IPS-20b (cell line): ENCODE results near the gene KIF1A.

Experiments
- H3K27ac ChIP-seq: one replicate; pipeline ENCODE4 v1.5.1; 2013; ENCODE audit warnings: low read length
- H3K27me3 ChIP-seq: 2 replicates; pipeline ENCODE4 v1.6.1; 2013; ENCODE audit warnings: mild to moderate bottlenecking, low read length, inconsistent platforms; ENCODE audit not compliant: insufficient read depth
- H3K36me3 ChIP-seq: 2 replicates; pipeline ENCODE4 v1.6.1; 2013; ENCODE audit warnings: low read depth, mild to moderate bottlenecking, inconsistent platforms, low read length, moderate library complexity; ENCODE audit not compliant: insufficient read depth
- H3K4me1 ChIP-seq: 2 replicates; pipeline ENCODE4 v1.6.1; 2013; ENCODE audit warnings: mild to moderate bottlenecking, control low read depth, inconsistent platforms, low read length, moderate library complexity; ENCODE audit not compliant: insufficient read depth
- H3K4me3 ChIP-seq: 2 replicates; pipeline ENCODE4 v1.5.1; 2013; ENCODE audit warnings: mild to moderate bottlenecking, low read length, inconsistent platforms
- H3K9ac ChIP-seq: 2 replicates; pipeline ENCODE4 v1.6.1; 2013; ENCODE audit warnings: low read depth, mild to moderate bottlenecking, inconsistent platforms, low read length, moderate library complexity
- H3K9me3 ChIP-seq: 2 replicates; pipeline ENCODE4 v1.6.1; 2013; ENCODE audit warnings: mild to moderate bottlenecking, low read depth, low read length, inconsistent platforms; ENCODE audit not compliant: insufficient read depth

The KIF1A gene

GRCh38 chr2:240742602-240743095 is 77.4 kb downstream of the KIF1A start:
- peaks cover 99% of the 10 kb centered on the region for H3K36me3 ChIP-seq
- no peaks in the 10 kb centered on the region for H3K9me3 ChIP-seq
- no peak overlapping the region for H3K4me3 ChIP-seq
- H3K4me1 ChIP-seq, result no peaks in the 10 kb centered on the region
- H3K27ac ChIP-seq, result no peak overlapping the region
- no peaks in the 10 kb centered on the region for H3K27me3 ChIP-seq
- H3K9ac ChIP-seq, result no peak overlapping the region

- no peak overlapping the region for H3K27ac ChIP-seq
- H3K9me3 ChIP-seq, result no peaks in the 10 kb centered on the region
- peaks cover 99% of the 10 kb centered on the region for H3K36me3 ChIP-seq
- no peak overlapping the region for H3K4me3 ChIP-seq
- no peaks in the 10 kb centered on the region for H3K4me1 ChIP-seq
- no peak overlapping the region for H3K9ac ChIP-seq
- H3K27me3 ChIP-seq, result no peaks in the 10 kb centered on the region
These were observed 78.9 kb downstream of the KIF1A start for GRCh38 chr2:240741091-240741490.

- Histone ChIP-seq H3K27me3 (no peaks in the 10 kb centered on the region), H3K4me3 (no peak overlapping the region), H3K4me1 (no peaks in the 10 kb centered on the region), H3K36me3 (peaks cover 96% of the 10 kb centered on the region), H3K9me3 (no peaks in the 10 kb centered on the region), H3K9ac (no peak overlapping the region), H3K27ac (no peak overlapping the region)
These were observed 80.2 kb downstream of the KIF1A start for GRCh38 chr2:240739797-240740196.

- Histone ChIP-seq H3K27me3 (no peaks in the 10 kb centered on the region), H3K4me3 (no peak overlapping the region), H3K4me1 (no peaks in the 10 kb centered on the region), H3K36me3 (peaks cover 94% of the 10 kb centered on the region), H3K9me3 (no peaks in the 10 kb centered on the region), H3K9ac (no peak overlapping the region), H3K27ac (no peak overlapping the region)
These were observed 82.1 kb downstream of the KIF1A start for GRCh38 chr2:240737958-240738357.

GRCh38 chr2:240737512-240737911 is 82.5 kb downstream of the KIF1A start:
- Histone ChIP-seq H3K27ac (no peak overlapping the region), H3K9ac (no peak overlapping the region), H3K4me1 (no peaks in the 10 kb centered on the region), H3K27me3 (no peaks in the 10 kb centered on the region), H3K9me3 (no peaks in the 10 kb centered on the region), H3K36me3 (peaks cover 90% of the 10 kb centered on the region), H3K4me3 (no peak overlapping the region)

GRCh38 chr2:240736281-240737250 is 83.5 kb downstream of the KIF1A start:
- Histone ChIP-seq H3K36me3 (peaks cover 81% of the 10 kb centered on the region), H3K4me1 (no peaks in the 10 kb centered on the region), H3K9ac (no peak overlapping the region), H3K27me3 (no peaks in the 10 kb centered on the region), H3K27ac (no peak overlapping the region), H3K9me3 (no peaks in the 10 kb centered on the region), H3K4me3 (no peak overlapping the region)

- Histone ChIP-seq H3K27me3 (no peaks in the 10 kb centered on the region), H3K4me3 (no peak overlapping the region), H3K36me3 (peaks cover 79% of the 10 kb centered on the region), H3K9me3 (no peaks in the 10 kb centered on the region), H3K27ac (no peak overlapping the region), H3K9ac (no peak overlapping the region), H3K4me1 (no peaks in the 10 kb centered on the region)
These were observed 84.5 kb downstream of the KIF1A start for GRCh38 chr2:240735476-240735875.

- H3K27me3 ChIP-seq, result no peaks in the 10 kb centered on the region
These were observed 85.3 kb downstream of the KIF1A start for GRCh38 chr2:240734756-240735155.

GRCh38 chr2:240733803-240734495 is 86.1 kb downstream of the KIF1A start:
- H3K27ac ChIP-seq, result no peak overlapping the region
- peaks cover 72% of the 10 kb centered on the region for H3K36me3 ChIP-seq
- no peaks in the 10 kb centered on the region for H3K4me1 ChIP-seq
- no peaks in the 10 kb centered on the region for H3K27me3 ChIP-seq
- no peak overlapping the region for H3K9ac ChIP-seq
- H3K4me3 ChIP-seq, result no peak overlapping the region
- H3K9me3 ChIP-seq, result no peaks in the 10 kb centered on the region

More at GRCh38 chr2:240734756-240735155, 85.3 kb downstream of the KIF1A start:
- Histone ChIP-seq H3K9ac (no peak overlapping the region), H3K27ac (no peak overlapping the region), H3K36me3 (peaks cover 74% of the 10 kb centered on the region), H3K4me1 (no peaks in the 10 kb centered on the region), H3K4me3 (no peak overlapping the region), H3K9me3 (no peaks in the 10 kb centered on the region)

- Histone ChIP-seq H3K9me3 (no peaks in the 10 kb centered on the region), H3K4me3 (no peak overlapping the region), H3K27me3 (no peaks in the 10 kb centered on the region), H3K9ac (no peak overlapping the region), H3K27ac (no peak overlapping the region), H3K36me3 (peaks cover 72% of the 10 kb centered on the region), H3K4me1 (no peaks in the 10 kb centered on the region)
These were observed 87.0 kb downstream of the KIF1A start for GRCh38 chr2:240732911-240733622.

- Histone ChIP-seq H3K4me3 (no peak overlapping the region), H3K4me1 (no peaks in the 10 kb centered on the region), H3K27ac (no peak overlapping the region), H3K9me3 (no peaks in the 10 kb centered on the region), H3K36me3 (peaks cover 72% of the 10 kb centered on the region), H3K27me3 (no peaks in the 10 kb centered on the region), H3K9ac (no peak overlapping the region)
These were observed 87.8 kb downstream of the KIF1A start for GRCh38 chr2:240732184-240732583.
